Body of pancreas (tissue), 4 donors: ENCODE results near the gene POP4.

ENCODE experiments used
- POLR2A ChIP-seq, 3 donors: fragments of 450-650 bp; IDR thresholded peaks; one replicate each; pipeline ENCODE4 v1.6.1; 2016; ENCODE audit warnings: antibody characterized with exemption in 3 of 3, mild to moderate bottlenecking in 2 of 3
- TF ChIP-seq, protein P1 (sequence below), 7 experiments: fragments of 450-650 bp in 4 of 7; fragments of 200-600 bp in 3 of 7; sonication (generic) in 3 of 7; IDR thresholded peaks; one replicate each; pipeline ENCODE4 v1.5.1; 2016 to 2019; ENCODE audit warnings: antibody characterized with exemption in 7 of 7

DNA sequence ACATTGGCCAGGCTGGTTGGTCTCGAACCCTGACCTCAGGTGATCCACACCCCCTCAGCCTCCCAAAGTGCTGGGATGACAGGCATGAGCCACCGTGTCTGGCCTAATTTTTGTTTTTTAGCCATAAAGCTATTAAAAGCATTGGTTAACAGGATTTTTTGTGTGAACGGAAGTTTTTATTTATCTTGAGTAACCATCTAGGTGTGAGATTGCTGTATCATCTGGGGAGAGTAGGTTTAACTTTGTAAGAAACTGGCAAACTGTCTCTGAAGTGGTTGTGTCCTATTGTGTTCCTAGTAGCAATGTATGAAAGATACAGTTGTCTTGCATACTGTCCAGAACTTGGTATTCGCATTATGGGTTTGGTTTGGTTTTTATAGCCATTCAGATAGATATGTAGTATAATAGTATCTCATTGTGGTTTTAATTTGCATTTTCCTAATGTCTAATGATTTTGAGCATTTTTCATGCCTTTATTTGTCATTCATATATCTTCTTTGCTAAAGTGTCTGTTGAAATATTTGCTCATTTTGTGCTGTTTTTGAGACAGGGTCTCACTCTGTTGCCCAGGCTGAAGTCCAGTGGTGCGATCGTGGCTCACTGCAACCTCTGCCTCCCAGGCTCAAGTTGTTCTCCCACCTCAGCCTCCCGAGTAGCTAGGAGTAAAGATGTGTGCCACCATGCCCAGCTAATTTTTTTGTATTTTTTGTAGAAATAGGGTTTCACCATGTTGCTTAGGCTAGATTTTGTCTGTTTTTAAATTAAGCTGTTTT, 45.7 kb downstream of the POP4 start:
- TF ChIP-seq, protein P1, sequence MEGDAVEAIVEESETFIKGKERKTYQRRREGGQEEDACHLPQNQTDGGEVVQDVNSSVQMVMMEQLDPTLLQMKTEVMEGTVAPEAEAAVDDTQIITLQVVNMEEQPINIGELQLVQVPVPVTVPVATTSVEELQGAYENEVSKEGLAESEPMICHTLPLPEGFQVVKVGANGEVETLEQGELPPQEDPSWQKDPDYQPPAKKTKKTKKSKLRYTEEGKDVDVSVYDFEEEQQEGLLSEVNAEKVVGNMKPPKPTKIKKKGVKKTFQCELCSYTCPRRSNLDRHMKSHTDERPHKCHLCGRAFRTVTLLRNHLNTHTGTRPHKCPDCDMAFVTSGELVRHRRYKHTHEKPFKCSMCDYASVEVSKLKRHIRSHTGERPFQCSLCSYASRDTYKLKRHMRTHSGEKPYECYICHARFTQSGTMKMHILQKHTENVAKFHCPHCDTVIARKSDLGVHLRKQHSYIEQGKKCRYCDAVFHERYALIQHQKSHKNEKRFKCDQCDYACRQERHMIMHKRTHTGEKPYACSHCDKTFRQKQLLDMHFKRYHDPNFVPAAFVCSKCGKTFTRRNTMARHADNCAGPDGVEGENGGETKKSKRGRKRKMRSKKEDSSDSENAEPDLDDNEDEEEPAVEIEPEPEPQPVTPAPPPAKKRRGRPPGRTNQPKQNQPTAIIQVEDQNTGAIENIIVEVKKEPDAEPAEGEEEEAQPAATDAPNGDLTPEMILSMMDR (IDR thresholded peaks at IDR 0.05) = no peak
- TF ChIP-seq POLR2A (IDR thresholded peaks at IDR 0.05) = no peak
